Kidney (tissue), 14 donors: Measurements from ENCODE around the gene YIF1A. TPM values are rescaled to one million over a fixed set of nuclear protein-coding genes. Genes with fewer than 3 reads are reported as not detected.

ENCODE experiments used
- DNase-seq, 5 donors: peaks; one replicate each; pipeline ENCODE4 v3.0.0-alpha.2; 2013 to 2020
- FAIRE-seq: peaks from 2 replicates; lab custom pipeline; 2012; peaks lifted over from hg19 to GRCh38; lab: Jason Lieb, UNC
- H3K27ac ChIP-seq, 2 donors: one replicate each; pipeline ENCODE4 v1.7.0; 2013; ENCODE audit warnings: low read depth in 2 of 2, low read length in 2 of 2, inconsistent platforms in 1 of 2
- H3K27me3 ChIP-seq: one replicate; pipeline ENCODE4 v1.7.1; 2013; ENCODE audit warnings: low read length, inconsistent platforms; ENCODE audit not compliant: control insufficient read depth, insufficient read depth
- H3K36me3 ChIP-seq, 3 donors: one replicate each; pipeline versions ENCODE4 v1.7.0 to v1.7.1; 2013; ENCODE audit warnings: low read length in 3 of 3, control low read depth in 1 of 3, inconsistent platforms in 1 of 3; ENCODE audit not compliant: insufficient read depth in 3 of 3, control insufficient read depth in 2 of 3
- H3K4me1 ChIP-seq, 3 donors: one replicate each; pipeline versions ENCODE4 v1.7.0 to v1.7.1; 2013; ENCODE audit warnings: low read length in 3 of 3, inconsistent platforms in 1 of 3, low read depth in 1 of 3; ENCODE audit not compliant: control insufficient read depth in 2 of 3, insufficient read depth in 2 of 3
- H3K4me3 ChIP-seq, 3 donors: one replicate each; pipeline versions ENCODE4 v1.7.0 to v1.8.1; 2013; ENCODE audit warnings: low read length in 3 of 3, control low read depth in 1 of 3, inconsistent platforms in 1 of 3
- H3K9ac ChIP-seq, 3 donors: one replicate each; pipeline versions ENCODE4 v1.7.0 to v1.7.1; 2013; ENCODE audit warnings: low read length in 3 of 3, control low read depth in 1 of 3, inconsistent platforms in 1 of 3
- H3K9me3 ChIP-seq, 3 donors: one replicate each; pipeline versions ENCODE4 v1.7.0 to v1.7.1; 2013; ENCODE audit warnings: low read length in 3 of 3, control low read depth in 1 of 3, inconsistent platforms in 1 of 3; ENCODE audit not compliant: control insufficient read depth in 2 of 3, insufficient read depth in 1 of 3
- CTCF ChIP-seq: IDR thresholded peaks from 3 replicates; pipeline ENCODE4 v1.5.1; 2012; ENCODE audit warnings: mild to moderate bottlenecking, moderate library complexity, borderline replicate concordance; ENCODE audit not compliant: insufficient read depth; ENCODE audit errors: extremely low read depth
- intact Hi-C: fragments of 100-400 bp; cut with DNase I; formaldehyde crosslinking; loops from one replicate; pipeline ENCODE4 v1.11.1; 2022
- polyA plus RNA-seq: library from polyadenylated mRNA; stranded (reverse); fragments of 350-450 nt; fragmentation: Illumina TruSeq; extraction: RNeasy Lipid Tissue Mini Kit (QIAGEN cat#74804); gene quantifications from one replicate; pipeline ENCODE4 v1.2.3, GENCODE V29; 2014; ENCODE audit warnings: low read depth, low replicate concordance; ENCODE audit not compliant: insufficient read depth
- total RNA-seq: library from RNA; stranded (reverse); fragmentation: NEBNext Ultra II Directional; extraction: Animal tissue kit (Norgen Biotek cat#: 25700); gene quantifications from one replicate; pipeline ENCODE4 v1.2.1, GENCODE V29; 2021
- donor health status: control.
- donor health status: control.
- donor health status: control.
- donor health status: control.
- donor health status: control.
- donor health status: DM: yes; HTN: yes; CAD: no.
- donor health status: Normal renal cell carcinoma (clear cell type).

YIF1A gene
- total and polyA plus RNA-seq, 2 donors from 2014 or later: 92.1 to 115 TPM

GRCh38 chr11:66263785-66264184 lies 25.2 kb downstream of the YIF1A start:
- Histone ChIP-seq H3K36me3 (peaks cover 2 to 7% (median 4%) of the 10 kb centered on the region in 3 donors), H3K9me3 (no peaks in the 10 kb centered on the region), H3K4me1 (peaks cover 0 to 6% (median 0%) of the 10 kb centered on the region in 3 donors), H3K4me3 (no peak overlapping the region), H3K27ac (no peak overlapping the region), H3K27me3 (no peaks in the 10 kb centered on the region), H3K9ac (no peak overlapping the region)
- no peak for DNase-seq
- no peak for TF ChIP-seq CTCF
- no peak for FAIRE-seq
- intact Hi-C loops: no loop called here

- Histone ChIP-seq H3K36me3 (peaks cover 2 to 7% (median 4%) of the 10 kb centered on the region in 3 donors), H3K4me3 (no peak overlapping the region), H3K27ac (no peak overlapping the region), H3K4me1 (peaks cover 0 to 11% (median 4%) of the 10 kb centered on the region in 3 donors), H3K27me3 (no peaks in the 10 kb centered on the region), H3K9me3 (no peaks in the 10 kb centered on the region), H3K9ac (no peak overlapping the region)
- no peak for TF ChIP-seq CTCF
- FAIRE-seq (no peak), DNase-seq (no peak)
- intact Hi-C loops: no loop called here
Observed at GRCh38 chr11:66263231-66263630, 25.7 kb downstream of the YIF1A start.

DNA sequence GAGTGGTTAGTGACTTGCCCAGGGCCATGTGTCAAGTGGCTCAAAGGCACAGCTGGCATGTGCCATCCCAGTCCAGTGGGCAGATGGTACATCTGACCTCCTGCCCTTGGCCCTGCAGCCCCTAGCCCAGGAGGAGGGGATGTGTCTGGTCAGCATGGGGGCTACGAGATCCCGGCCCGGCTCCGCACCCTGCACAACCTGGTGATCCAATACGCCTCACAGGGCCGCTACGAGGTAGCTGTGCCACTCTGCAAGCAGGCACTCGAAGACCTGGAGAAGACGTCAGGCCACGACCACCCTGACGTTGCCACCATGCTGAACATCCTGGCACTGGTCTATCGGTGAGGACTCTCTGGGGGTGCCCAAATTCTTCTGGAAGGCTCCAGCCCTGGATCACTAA lies 26.2 kb downstream of the YIF1A start:
- Histone ChIP-seq H3K4me3 (no peak overlapping the region), H3K27ac (no peak overlapping the region), H3K27me3 (no peaks in the 10 kb centered on the region), H3K9me3 (no peaks in the 10 kb centered on the region), H3K4me1 (peaks cover 0 to 11% (median 4%) of the 10 kb centered on the region in 3 donors), H3K36me3 (peaks cover 2 to 7% (median 4%) of the 10 kb centered on the region in 3 donors), H3K9ac (no peak overlapping the region)
- intact Hi-C loops: no loop called here
- no peak for TF ChIP-seq CTCF
- DNase-seq (no peak), FAIRE-seq (no peak)

DNA sequence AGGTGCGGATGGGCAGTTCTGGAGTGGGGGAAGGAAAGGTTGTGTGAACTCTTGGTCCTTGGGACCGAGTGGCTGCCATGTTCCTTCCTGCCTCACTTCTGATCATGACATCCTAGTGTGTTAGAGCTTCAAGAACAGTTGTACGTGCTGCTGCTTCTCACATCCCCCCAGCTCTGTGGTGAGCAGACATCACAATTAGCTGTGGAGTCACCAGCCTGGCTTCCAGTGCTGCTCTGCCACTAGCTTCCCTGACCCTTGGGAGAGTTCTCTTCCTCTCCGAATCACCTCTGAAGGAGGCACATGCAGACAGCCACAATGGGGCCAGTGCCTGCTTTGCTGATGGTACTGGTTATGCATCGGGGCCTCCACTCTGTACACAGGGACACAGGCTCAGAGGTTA lies 26.8 kb downstream of the YIF1A start:
- H3K9me3 ChIP-seq: no peaks in the 10 kb centered on the region
- TF ChIP-seq CTCF: no peak
- H3K4me3 ChIP-seq: no peak overlapping the region
- intact Hi-C loops: no loop called here
- no peak overlapping the region for H3K9ac ChIP-seq
- no peak for DNase-seq
- peaks cover 0 to 12% (median 4%) of the 10 kb centered on the region in 3 donors for H3K4me1 ChIP-seq
- no peak overlapping the region for H3K27ac ChIP-seq
- FAIRE-seq: no peak
- peaks cover 2 to 7% (median 4%) of the 10 kb centered on the region in 3 donors for H3K36me3 ChIP-seq
- H3K27me3 ChIP-seq: no peaks in the 10 kb centered on the region
